Keratinocyte (primary cell): ENCODE results near the gene TRMT10A.

Source experiments
- EZH2 ChIP-seq: IDR thresholded peaks from one replicate; pipeline ENCODE4 v1.6.1; 2012; ENCODE audit warnings: inconsistent platforms, mild to moderate bottlenecking, low read length, moderate library complexity
- TF ChIP-seq, protein P1 (sequence below), 3 experiments: IDR thresholded peaks in 1 of 3; conservative IDR thresholded peaks in 1 of 3; optimal IDR thresholded peaks in 1 of 3; 2 replicates in 2 of 3; 3 replicates in 1 of 3; pipeline versions ENCODE3 to v1.5.1; 2011; ENCODE audit warnings: low read length in 3 of 3, mild to moderate bottlenecking in 3 of 3, moderate library complexity in 2 of 3, control low read depth in 1 of 3, inconsistent platforms in 1 of 3; ENCODE audit not compliant: insufficient read depth in 2 of 3; ENCODE audit errors: extremely low read depth in 1 of 3

DNA sequence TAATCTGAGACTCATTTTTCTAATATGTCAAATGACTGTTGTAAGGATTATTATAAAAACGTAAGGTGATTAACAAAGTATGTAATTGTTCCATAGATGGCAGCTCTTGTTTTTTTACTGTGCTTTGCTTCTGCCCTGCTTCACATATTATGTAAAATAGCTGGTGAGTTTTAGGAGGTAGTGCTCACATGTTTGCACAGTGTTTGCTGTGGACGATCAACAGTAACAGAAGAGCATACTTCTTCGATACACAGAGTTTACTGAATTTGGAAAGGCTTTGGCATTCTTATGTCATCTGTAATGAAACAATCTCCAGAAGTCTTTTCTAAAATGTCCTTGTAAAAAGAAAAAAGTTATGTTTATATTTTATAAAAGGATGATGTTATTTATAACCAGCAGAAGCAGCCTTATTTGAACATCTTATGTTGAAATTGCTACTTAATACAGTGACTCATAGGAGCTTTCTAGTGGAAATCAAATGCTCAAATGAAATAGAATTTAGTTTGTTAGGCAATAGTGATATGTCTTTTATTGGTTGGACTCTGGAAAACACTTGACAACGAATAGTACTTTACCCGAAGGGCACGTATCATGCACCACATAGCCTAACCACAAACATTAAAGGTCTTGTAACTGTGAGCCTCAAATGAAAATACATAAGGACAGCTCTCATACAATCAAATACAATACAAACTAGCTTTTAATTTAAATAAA lies 8.8 kb upstream of the TRMT10A start:
- no peak for TF ChIP-seq EZH2
- TF ChIP-seq, protein P1, sequence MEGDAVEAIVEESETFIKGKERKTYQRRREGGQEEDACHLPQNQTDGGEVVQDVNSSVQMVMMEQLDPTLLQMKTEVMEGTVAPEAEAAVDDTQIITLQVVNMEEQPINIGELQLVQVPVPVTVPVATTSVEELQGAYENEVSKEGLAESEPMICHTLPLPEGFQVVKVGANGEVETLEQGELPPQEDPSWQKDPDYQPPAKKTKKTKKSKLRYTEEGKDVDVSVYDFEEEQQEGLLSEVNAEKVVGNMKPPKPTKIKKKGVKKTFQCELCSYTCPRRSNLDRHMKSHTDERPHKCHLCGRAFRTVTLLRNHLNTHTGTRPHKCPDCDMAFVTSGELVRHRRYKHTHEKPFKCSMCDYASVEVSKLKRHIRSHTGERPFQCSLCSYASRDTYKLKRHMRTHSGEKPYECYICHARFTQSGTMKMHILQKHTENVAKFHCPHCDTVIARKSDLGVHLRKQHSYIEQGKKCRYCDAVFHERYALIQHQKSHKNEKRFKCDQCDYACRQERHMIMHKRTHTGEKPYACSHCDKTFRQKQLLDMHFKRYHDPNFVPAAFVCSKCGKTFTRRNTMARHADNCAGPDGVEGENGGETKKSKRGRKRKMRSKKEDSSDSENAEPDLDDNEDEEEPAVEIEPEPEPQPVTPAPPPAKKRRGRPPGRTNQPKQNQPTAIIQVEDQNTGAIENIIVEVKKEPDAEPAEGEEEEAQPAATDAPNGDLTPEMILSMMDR (optimal IDR thresholded peaks at IDR 0.05 in 1 of 3, IDR thresholded peaks at IDR 0.05 in 1 of 3, conservative IDR thresholded peaks at IDR 0.05 in 1 of 3; ENCODE audit: extremely low read depth in 1 of 3, insufficient read depth in 2 of 3, low read length in 3 of 3): no peak
